MM.1S (cell line): Measurements from ENCODE around the gene SCGB1D1.

Experiments
- DNase-seq: peaks from one replicate; pipeline ENCODE4 v3.0.0-alpha.2; 2015
- H2AFZ ChIP-seq: fragments of 300-600 bp; sonication (generic); 2 replicates; pipeline ENCODE4 v1.6.0; 2016; ENCODE audit warnings: antibody characterized with exemption, low read length
- H3F3A ChIP-seq: fragments of 300-600 bp; sonication (generic); 2 replicates; pipeline ENCODE4 v1.6.1; 2016; ENCODE audit warnings: mild to moderate bottlenecking, antibody characterized with exemption, low read length, moderate library complexity, mixed read lengths; ENCODE audit not compliant: insufficient read depth
- H3K27ac ChIP-seq: fragments of 300-600 bp; sonication (generic); 2 replicates; pipeline ENCODE4 v1.5.1; 2016; ENCODE audit warnings: mild to moderate bottlenecking, low read length
- H3K27me3 ChIP-seq: fragments of 300-600 bp; sonication (generic); replicated peaks from 2 replicates; pipeline ENCODE4 v1.6.0; 2016; ENCODE audit warnings: low read length; ENCODE audit not compliant: insufficient read depth
- H3K36me3 ChIP-seq: fragments of 300-600 bp; sonication (generic); replicated peaks from 2 replicates; pipeline ENCODE4 v1.6.1; 2016; ENCODE audit warnings: mild to moderate bottlenecking, low read length, mixed read lengths; ENCODE audit not compliant: insufficient read depth
- H3K4me1 ChIP-seq: fragments of 300-600 bp; sonication (generic); 2 replicates; pipeline ENCODE4 v1.6.1; 2016; ENCODE audit warnings: low read length, mixed read lengths
- H3K4me2 ChIP-seq: fragments of 300-600 bp; sonication (generic); 2 replicates; pipeline ENCODE4 v1.6.0; 2016; ENCODE audit warnings: low read depth, low read length
- H3K4me3 ChIP-seq: fragments of 300-600 bp; sonication (generic); 2 replicates; pipeline ENCODE4 v1.5.1; 2016; ENCODE audit warnings: low read length, mixed read lengths
- H3K79me2 ChIP-seq: fragments of 300-600 bp; sonication (generic); 2 replicates; pipeline ENCODE4 v1.6.1; 2016; ENCODE audit warnings: mixed run types, low read length, mixed read lengths
- H3K9ac ChIP-seq: fragments of 300-600 bp; sonication (generic); 2 replicates; pipeline ENCODE4 v1.6.1; 2016; ENCODE audit warnings: low read length, mixed read lengths
- H3K9me2 ChIP-seq: fragments of 300-600 bp; sonication (generic); replicated peaks from 2 replicates; pipeline ENCODE4 v1.6.1; 2016; ENCODE audit warnings: mild to moderate bottlenecking, low read length, mixed read lengths; ENCODE audit not compliant: insufficient read depth
- H3K9me3 ChIP-seq: fragments of 300-600 bp; sonication (generic); replicated peaks from 2 replicates; pipeline ENCODE4 v1.6.1; 2016; ENCODE audit warnings: mild to moderate bottlenecking, low read length, mixed read lengths; ENCODE audit not compliant: insufficient read depth
- H4K20me1 ChIP-seq: fragments of 300-600 bp; sonication (generic); 2 replicates; pipeline ENCODE4 v1.6.1; 2016; ENCODE audit warnings: mild to moderate bottlenecking, low read length, moderate library complexity, mixed read lengths; ENCODE audit not compliant: insufficient read depth
- CTCF ChIP-seq: fragments of 300-600 bp; sonication (generic); IDR thresholded peaks from 2 replicates; pipeline ENCODE4 v1.5.1; 2016; ENCODE audit warnings: antibody characterized with exemption, low read length, mixed read lengths
- EZH2 ChIP-seq: fragments of 300-600 bp; sonication (generic); optimal IDR thresholded peaks from 2 replicates; pipeline ENCODE3; 2017; ENCODE audit warnings: low read depth, mild to moderate bottlenecking, antibody characterized with exemption, low read length, mixed read lengths
- EZH2phosphoT487 ChIP-seq: fragments of 300-600 bp; sonication (generic); IDR thresholded peaks from 2 replicates; pipeline ENCODE4 v1.6.1; 2018; ENCODE audit warnings: antibody characterized with exemption, low read length

SCGB1D1 gene, protein sequence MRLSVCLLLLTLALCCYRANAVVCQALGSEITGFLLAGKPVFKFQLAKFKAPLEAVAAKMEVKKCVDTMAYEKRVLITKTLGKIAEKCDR

GRCh38 chr11:62190011-62190410, at the start of gene SCGB1D1:
Gene SCGB1D1 (plus strand): TSS chr11:62190216. CDS start chr11:62190285, 69 bp downstream.
- Histone ChIP-seq H3K4me1 (no peaks in the 10 kb centered on the region), H3F3A (no peaks in the 10 kb centered on the region), H3K9me3 (no peaks in the 10 kb centered on the region), H3K27me3 (peaks cover 24% of the 10 kb centered on the region), H3K27ac (no peak within 1 kb of the TSS), H3K4me3 (no peak within 1 kb of the TSS), H3K36me3 (no peaks in the 10 kb centered on the region), H3K9me2 (no peaks in the 10 kb centered on the region), H3K9ac (no peak within 1 kb of the TSS), H3K4me2 (no peak within 1 kb of the TSS), H4K20me1 (no peaks in the 10 kb centered on the region), H3K79me2 (no peaks in the 10 kb centered on the region), H2AFZ (no peak within 1 kb of the TSS)
- TF ChIP-seq EZH2phosphoT487: no peak
- no peak for TF ChIP-seq CTCF
- TF ChIP-seq EZH2: no peak
- DNase-seq: no peak

GRCh38 chr11:62140304-62141110, 49.5 kb upstream of the SCGB1D1 start:
- Histone ChIP-seq H3K4me1 (no peaks in the 10 kb centered on the region), H3K4me3 (no peak overlapping the region), H3K9ac (no peak overlapping the region), H3K4me2 (no peak overlapping the region), H3K9me3 (no peaks in the 10 kb centered on the region), H3K27me3 (no peaks in the 10 kb centered on the region), H2AFZ (no peak overlapping the region), H3K9me2 (no peaks in the 10 kb centered on the region), H3K79me2 (peaks cover 43% of the 10 kb centered on the region), H3K36me3 (peaks cover 4% of the 10 kb centered on the region; the same call in 1 of the 2 replicates), H3K27ac (no peak overlapping the region), H3F3A (no peaks in the 10 kb centered on the region), H4K20me1 (no peaks in the 10 kb centered on the region)
- no peak for DNase-seq
- TF ChIP-seq EZH2: no peak
- TF ChIP-seq EZH2phosphoT487: no peak
- TF ChIP-seq CTCF: no peak

- TF ChIP-seq CTCF: no peak
- TF ChIP-seq EZH2: no peak
- no peak overlapping the region for H2AFZ ChIP-seq
- no peaks in the 10 kb centered on the region for H3F3A ChIP-seq
- no peak overlapping the region for H3K4me2 ChIP-seq
- H3K9ac ChIP-seq: no peak overlapping the region
- no peaks in the 10 kb centered on the region for H3K9me3 ChIP-seq
- H3K4me3 ChIP-seq: no peak overlapping the region
- no peaks in the 10 kb centered on the region for H3K9me2 ChIP-seq
- no peaks in the 10 kb centered on the region for H3K27me3 ChIP-seq
- no peaks in the 10 kb centered on the region for H3K4me1 ChIP-seq
- DNase-seq: no peak
- H3K27ac ChIP-seq: no peak overlapping the region
- no peaks in the 10 kb centered on the region for H4K20me1 ChIP-seq
- peaks cover 4% of the 10 kb centered on the region; the same call in 1 of the 2 replicates for H3K36me3 ChIP-seq
- peaks cover 35% of the 10 kb centered on the region for H3K79me2 ChIP-seq
Measured at GRCh38 chr11:62141111-62142042, 48.6 kb upstream of the SCGB1D1 start.
